ENCODE measurements around the gene ZNF839.

- TF ChIP-seq ZNF645 (tag by site-specific recombination; IDR thresholded peaks at IDR 0.05), result no peak
- TF ChIP-seq ZNF184 (tag by site-specific recombination; IDR thresholded peaks at IDR 0.05), result no peak
- TF ChIP-seq ZNF37A (tag by site-specific recombination; IDR thresholded peaks at IDR 0.05), result no peak
Measured at GRCh38 chr14:102272392-102272791, 47.2 kb upstream of the ZNF839 start.
